ENCODE results near the gene KIF1B. TPM values are rescaled to one million over a fixed set of nuclear protein-coding genes. Genes with fewer than 3 reads are reported as not detected.

KIF1B gene
- polyA plus RNA-seq, 3 donors = 43.6 to 45.6 (median 43.8) TPM

GRCh38 chr1:10319750-10320149 lies 109.4 kb downstream of the KIF1B start:
- no peak for DNase-seq (ENCODE audit: low read depth in 3 of 3, low spot score in 2 of 3)

GRCh38 chr1:10320336-10320735 lies 110.0 kb downstream of the KIF1B start:
- peak in 1 of 3 donors; percentile 6 for DNase-seq (ENCODE audit: low read depth in 3 of 3, low spot score in 2 of 3)

- no peak for DNase-seq (ENCODE audit: low read depth in 3 of 3, low spot score in 2 of 3)
These were observed 112.5 kb downstream of the KIF1B start for GRCh38 chr1:10322821-10323220.

GRCh38 chr1:10324627-10325026 lies 114.3 kb downstream of the KIF1B start:
- DNase-seq (ENCODE audit: low read depth in 3 of 3, low spot score in 2 of 3) = no peak

GRCh38 chr1:10325521-10325920 lies 115.2 kb downstream of the KIF1B start:
- DNase-seq (ENCODE audit: low read depth in 3 of 3, low spot score in 2 of 3) = no peak

GRCh38 chr1:10326251-10326650 lies 115.9 kb downstream of the KIF1B start:
- DNase-seq (ENCODE audit: low read depth in 3 of 3, low spot score in 2 of 3) = no peak

- no peak for DNase-seq (ENCODE audit: low read depth in 3 of 3, low spot score in 2 of 3)
These were observed 118.0 kb downstream of the KIF1B start for GRCh38 chr1:10328180-10328963.

GRCh38 chr1:10337436-10337835 lies 127.1 kb downstream of the KIF1B start:
- DNase-seq (ENCODE audit: low read depth in 3 of 3, low spot score in 2 of 3) = no peak

GRCh38 chr1:10338047-10338446 lies 127.7 kb downstream of the KIF1B start:
- peak in 1 of 3 donors; percentile 10 for DNase-seq (ENCODE audit: low read depth in 3 of 3, low spot score in 2 of 3)

GRCh38 chr1:10338611-10339010 lies 128.2 kb downstream of the KIF1B start:
- DNase-seq (ENCODE audit: low read depth in 3 of 3, low spot score in 2 of 3) = no peak

- DNase-seq (ENCODE audit: low read depth in 3 of 3, low spot score in 2 of 3) = no peak
These were observed 128.7 kb downstream of the KIF1B start for GRCh38 chr1:10339036-10339567.

- peak in 1 of 3 donors; percentile 12 for DNase-seq (ENCODE audit: low read depth in 3 of 3, low spot score in 2 of 3)
These were observed 129.4 kb downstream of the KIF1B start for GRCh38 chr1:10339815-10340214.

GRCh38 chr1:10340930-10341590 lies 130.7 kb downstream of the KIF1B start:
- no peak for DNase-seq (ENCODE audit: low read depth in 3 of 3, low spot score in 2 of 3)

- DNase-seq (ENCODE audit: low read depth in 3 of 3, low spot score in 2 of 3) = no peak
These were observed 136.7 kb downstream of the KIF1B start for GRCh38 chr1:10347109-10347508.

- no peak for DNase-seq (ENCODE audit: low read depth in 3 of 3, low spot score in 2 of 3)
These were observed 142.9 kb downstream of the KIF1B start for GRCh38 chr1:10353282-10353681.

- DNase-seq (ENCODE audit: low read depth in 3 of 3, low spot score in 2 of 3) = no peak
These were observed 143.3 kb downstream of the KIF1B start for GRCh38 chr1:10353693-10354092.

GRCh38 chr1:10360045-10360444 lies 149.7 kb downstream of the KIF1B start:
- no peak for DNase-seq (ENCODE audit: low read depth in 3 of 3, low spot score in 2 of 3)

GRCh38 chr1:10361515-10361914 lies 151.1 kb downstream of the KIF1B start:
- DNase-seq (ENCODE audit: low read depth in 3 of 3, low spot score in 2 of 3) = no peak

- no peak for DNase-seq (ENCODE audit: low read depth in 3 of 3, low spot score in 2 of 3)
These were observed 157.8 kb downstream of the KIF1B start for GRCh38 chr1:10368194-10368593.

GRCh38 chr1:10374442-10374860 lies 164.1 kb downstream of the KIF1B start:
- DNase-seq (ENCODE audit: low read depth in 3 of 3, low spot score in 2 of 3) = no peak

GRCh38 chr1:10377365-10378029 lies 167.1 kb downstream of the KIF1B start:
- peak in 2 of 3 donors; percentile 40 to 45 for DNase-seq (ENCODE audit: low read depth in 3 of 3, low spot score in 2 of 3)
